Lung (tissue), 12 donors: ENCODE results near the gene CEACAM6. TPM values are rescaled to one million over a fixed set of nuclear protein-coding genes. Genes with fewer than 3 reads are reported as not detected.

ENCODE experiments used
- ATAC-seq: fragments of 200-7000 bp; cut with Tn5 transposase; one replicate; pipeline ENCODE4 v1.9.1; 2020; ENCODE audit warnings: moderate number of reproducible peaks; ENCODE audit not compliant: insufficient read depth, low FRiP score
- DNase-seq, 3 donors: peaks; one replicate each; pipeline ENCODE4 v3.0.0-alpha.2; 2013 to 2017
- H3K27ac ChIP-seq, 2 donors: one replicate each; pipeline ENCODE4 v1.5.1; 2013; ENCODE audit warnings: mild to moderate bottlenecking in 2 of 2, moderate library complexity in 2 of 2, control low read depth in 1 of 2, inconsistent platforms in 1 of 2, low read depth in 1 of 2, low read length in 1 of 2
- H3K27me3 ChIP-seq, 3 donors: one replicate each; pipeline ENCODE4 v1.5.1; 2013; ENCODE audit warnings: low read length in 2 of 3; ENCODE audit not compliant: control insufficient read depth in 3 of 3, insufficient read depth in 3 of 3
- H3K36me3 ChIP-seq, 4 donors: one replicate each; pipeline ENCODE4 v1.5.1; 2013; ENCODE audit warnings: low read length in 4 of 4, mild to moderate bottlenecking in 1 of 4, moderate library complexity in 1 of 4; ENCODE audit not compliant: control insufficient read depth in 4 of 4, insufficient read depth in 4 of 4
- H3K4me1 ChIP-seq, 5 donors: one replicate each; pipeline ENCODE4 v1.5.1; 2013; ENCODE audit warnings: low read length in 5 of 5, mild to moderate bottlenecking in 2 of 5, moderate library complexity in 1 of 5; ENCODE audit not compliant: control insufficient read depth in 5 of 5, insufficient read depth in 5 of 5
- H3K4me3 ChIP-seq: one replicate; pipeline ENCODE4 v1.5.1; 2013; ENCODE audit warnings: mild to moderate bottlenecking, control low read depth, moderate library complexity
- H3K9ac ChIP-seq, 2 donors: one replicate each; pipeline ENCODE4 v1.5.1; 2013; ENCODE audit warnings: low read length in 2 of 2, control low read depth in 1 of 2; ENCODE audit not compliant: insufficient read depth in 1 of 2
- H3K9me3 ChIP-seq, 4 donors: one replicate each; pipeline ENCODE4 v1.5.1; 2013; ENCODE audit warnings: low read length in 3 of 4, mild to moderate bottlenecking in 1 of 4, moderate library complexity in 1 of 4; ENCODE audit not compliant: control insufficient read depth in 4 of 4, insufficient read depth in 3 of 4
- CTCF ChIP-seq: IDR thresholded peaks from 2 replicates; pipeline ENCODE4 v1.5.1; 2012; ENCODE audit warnings: mild to moderate bottlenecking; ENCODE audit errors: control extremely low read depth, extremely low read depth
- WGBS, 2 donors: extraction: QIAGEN DNeasy Blood & Tissue Kit; methylation state at CpG; one replicate each; pipeline ENCODE4 v1.1.7; 2013; 5-methylcytosine and 5-hydroxymethylcytosine counted together
- polyA plus RNA-seq, 2 donors: library from polyadenylated mRNA; stranded (reverse); fragments of 200-250 nt; gene quantifications; one replicate each; pipeline ENCODE4 v1.2.1, GENCODE V29; 2013
- total RNA-seq, 2 donors: library from RNA; depleted of rRNA in 1 of 2; stranded (reverse); fragments of >200 nt in 1 of 2; gene quantifications; one replicate each; pipeline ENCODE4 v1.2.1, GENCODE V29; 2014 to 2021
- donor health status: control.
- donor health status: control.
- donor health status: Bipolar disorder and iron deficiency.
- donor health status: healthy.
- donor health status: DM: yes; HTN: yes; CAD: no.

CEACAM6 gene
- total and polyA plus RNA-seq, 4 donors = 5.2 to 280 (median 143) TPM

- Histone ChIP-seq H3K4me1 (peaks cover 0 to 2% (median 0%) of the 10 kb centered on the region in 5 donors), H3K27me3 (no peaks in the 10 kb centered on the region), H3K27ac (no peak overlapping the region), H3K9ac (no peak overlapping the region), H3K36me3 (no peaks in the 10 kb centered on the region), H3K9me3 (no peaks in the 10 kb centered on the region), H3K4me3 (no peak overlapping the region)
- DNase-seq (no peak), ATAC-seq (no peak)
- no peak for TF ChIP-seq CTCF
- WGBS, 2 donors = 0 to 2% methylated on average over 1 of the region's 1 CpG
Measured at GRCh38 chr19:41793414-41793727, 38.0 kb downstream of the CEACAM6 start.

GRCh38 chr19:41795031-41795461 lies 39.7 kb downstream of the CEACAM6 start:
- Histone ChIP-seq H3K9ac (no peak overlapping the region), H3K4me3 (no peak overlapping the region), H3K36me3 (no peaks in the 10 kb centered on the region), H3K9me3 (no peaks in the 10 kb centered on the region), H3K4me1 (peaks cover 0 to 4% (median 0%) of the 10 kb centered on the region in 5 donors), H3K27ac (no peak overlapping the region), H3K27me3 (no peaks in the 10 kb centered on the region)
- peak; percentile 68 for ATAC-seq
- WGBS, 2 donors = 35 to 38% methylated on average over 5 of the region's 5 CpGs
- peak; percentile 39 for TF ChIP-seq CTCF
- peak in 2 of 3 donors; percentile 17 to 27 for DNase-seq

GRCh38 chr19:41796362-41796761 lies 41.0 kb downstream of the CEACAM6 start, which contains the start of gene CEACAM3:
CEACAM3 (plus strand) TSS chr19:41796587; CDS start chr19:41796678, 91 bp downstream.
- ATAC-seq = no peak
- no peak for TF ChIP-seq CTCF
- H3K4me3 ChIP-seq = no peak within 1 kb of the TSS

GRCh38 chr19:41796901-41797300 lies 41.6 kb downstream of the CEACAM6 start:
- Histone ChIP-seq H3K4me3 (no peak overlapping the region), H3K9me3 (no peaks in the 10 kb centered on the region), H3K4me1 (peaks cover 0 to 4% (median 0%) of the 10 kb centered on the region in 5 donors), H3K27me3 (no peaks in the 10 kb centered on the region), H3K9ac (no peak overlapping the region), H3K36me3 (no peaks in the 10 kb centered on the region), H3K27ac (no peak overlapping the region)
- DNase-seq (no peak), ATAC-seq (no peak)
- 49 to 86% methylated on average over 1 of the region's 1 CpG for WGBS, 2 donors
- TF ChIP-seq CTCF = no peak

More at GRCh38 chr19:41796362-41796761, 41.0 kb downstream of the CEACAM6 start, which contains the start of gene CEACAM3:
- no peaks in the 10 kb centered on the region for H3K36me3 ChIP-seq
- peaks cover 0 to 4% (median 0%) of the 10 kb centered on the region in 5 donors for H3K4me1 ChIP-seq
- H3K9me3 ChIP-seq = no peaks in the 10 kb centered on the region
- H3K27ac ChIP-seq = peak within 1 kb of the TSS in 1 of 2 donors; percentile 9
- no peaks in the 10 kb centered on the region for H3K27me3 ChIP-seq
- no peak within 1 kb of the TSS for H3K9ac ChIP-seq
- no peak for DNase-seq
